Muscle of back (tissue), 11 donors: ENCODE measurements around the gene LYL1. TPM values are rescaled to one million over a fixed set of nuclear protein-coding genes. Genes with fewer than 3 reads are reported as not detected.

Experiments
- DNase-seq, 3 donors: peaks; one replicate each; pipeline versions ENCODE4 v3.0.0 to v3.0.0-alpha.2; 2013
- polyA plus RNA-seq, 10 donors: library from polyadenylated mRNA; unstranded; fragments of 120-200 nt; gene quantifications; one replicate each; pipeline ENCODE4 v1.2.1, GENCODE V29; 2013; ENCODE audit not compliant: insufficient read length in 10 of 10

Gene LYL1
- polyA plus RNA-seq, 10 donors = 2.4 to 7.4 (median 4.1) TPM

DNA sequence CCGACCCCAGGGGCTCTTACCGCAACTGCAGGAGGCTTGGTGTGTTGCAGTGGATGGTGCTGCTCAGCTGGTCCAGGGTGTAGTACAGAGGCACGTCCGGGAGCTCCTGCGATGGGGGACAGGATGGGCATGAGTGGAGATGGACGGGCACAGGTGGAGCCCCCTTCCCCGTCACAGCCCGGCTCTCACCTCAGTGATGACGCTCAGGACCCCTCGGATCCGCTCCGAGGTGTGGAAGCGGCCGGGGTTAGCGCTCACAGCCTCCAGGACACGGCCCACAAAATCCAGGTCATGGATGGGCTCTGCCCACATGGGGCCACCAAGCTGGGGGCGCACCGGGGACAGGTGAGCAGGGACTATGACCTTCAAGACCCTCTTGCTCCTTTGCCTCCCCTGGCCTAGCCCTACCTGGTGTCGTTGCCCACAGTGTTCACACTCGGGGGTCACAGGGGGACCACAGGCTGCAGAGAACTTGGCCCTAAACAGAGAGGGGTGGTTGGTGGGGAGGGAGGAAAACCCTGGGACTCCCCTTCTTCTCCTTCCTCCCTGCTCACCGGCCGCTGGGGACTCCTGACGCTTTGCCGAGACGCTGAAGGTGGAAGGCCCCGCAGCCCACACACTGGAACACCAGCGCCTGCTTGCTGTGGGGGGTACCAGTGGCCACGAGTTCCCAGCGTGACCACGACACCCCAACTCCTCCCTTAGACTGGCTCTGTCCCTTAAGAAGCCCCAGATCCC, 6.9 kb upstream of the LYL1 start:
- DNase-seq = no peak

DNA sequence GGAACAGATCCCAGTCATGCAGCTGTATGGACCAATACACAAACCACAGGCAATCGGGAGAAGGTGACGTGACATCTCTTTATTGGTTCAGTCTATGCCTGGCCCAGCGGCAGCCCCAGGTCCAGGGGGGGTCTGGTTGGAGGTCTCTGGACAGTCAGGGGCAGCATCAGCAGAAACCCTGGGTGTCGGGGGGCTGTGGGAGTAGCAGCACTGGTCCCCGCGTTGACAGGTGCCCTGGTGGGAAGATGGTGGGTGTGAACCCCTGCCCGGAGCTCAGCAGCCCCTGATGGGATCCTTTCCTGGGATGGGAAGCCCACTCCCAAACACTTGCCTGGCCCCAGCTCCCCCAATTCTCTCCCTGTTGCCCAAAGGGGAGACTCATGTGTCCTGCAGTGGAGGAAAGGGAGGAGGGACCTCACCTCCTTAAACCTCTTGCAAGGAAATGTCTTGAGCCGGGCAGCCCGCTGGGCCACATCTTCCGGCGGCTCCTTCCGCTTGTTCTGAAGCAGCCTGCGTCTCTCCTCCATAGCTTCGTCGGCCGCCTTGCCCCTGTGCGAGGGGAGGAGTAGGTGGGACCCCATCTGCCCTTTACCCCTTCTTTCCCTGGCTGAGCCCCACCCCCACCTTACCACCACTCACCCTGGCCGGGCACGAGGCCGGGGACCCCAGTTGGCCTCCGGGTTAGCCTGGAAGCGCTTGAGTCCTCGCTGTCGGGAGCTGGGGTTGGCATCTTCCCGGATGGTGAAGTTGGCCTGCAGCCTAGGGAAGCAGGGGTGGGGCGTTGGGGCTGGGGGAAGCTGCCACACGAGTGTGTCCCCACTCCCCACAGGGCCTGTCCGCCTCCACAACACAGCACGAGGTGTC, 2.4 kb upstream of the LYL1 start:
- DNase-seq = peak in 1 of 3 donors; percentile 29

DNA sequence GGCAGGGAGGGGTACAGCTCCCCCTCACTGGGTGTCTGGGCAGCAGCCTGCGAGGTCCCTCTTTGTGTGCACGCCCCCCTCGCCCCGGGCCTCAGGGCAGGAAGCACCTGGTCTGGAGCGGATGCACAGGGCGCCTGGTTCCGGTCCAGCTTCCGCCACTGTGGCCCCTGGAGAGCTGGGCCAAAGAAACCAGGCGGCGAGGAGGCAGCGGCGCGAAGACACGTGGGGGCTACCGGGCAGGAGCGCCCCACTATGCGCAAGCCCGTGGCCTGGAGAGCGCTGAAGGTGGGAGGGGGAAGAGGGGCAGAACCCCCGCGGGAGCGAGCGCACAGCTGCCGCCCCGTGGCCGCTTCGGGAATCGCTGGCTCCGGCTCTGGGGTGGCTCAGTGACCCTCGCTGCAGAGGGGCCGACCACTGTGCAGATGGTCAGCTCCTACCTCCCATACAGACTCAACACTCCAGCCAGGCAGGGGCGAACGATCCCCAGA, 1.7 kb upstream of the LYL1 start:
- DNase-seq = peak in 1 of 3 donors; percentile 84

DNA sequence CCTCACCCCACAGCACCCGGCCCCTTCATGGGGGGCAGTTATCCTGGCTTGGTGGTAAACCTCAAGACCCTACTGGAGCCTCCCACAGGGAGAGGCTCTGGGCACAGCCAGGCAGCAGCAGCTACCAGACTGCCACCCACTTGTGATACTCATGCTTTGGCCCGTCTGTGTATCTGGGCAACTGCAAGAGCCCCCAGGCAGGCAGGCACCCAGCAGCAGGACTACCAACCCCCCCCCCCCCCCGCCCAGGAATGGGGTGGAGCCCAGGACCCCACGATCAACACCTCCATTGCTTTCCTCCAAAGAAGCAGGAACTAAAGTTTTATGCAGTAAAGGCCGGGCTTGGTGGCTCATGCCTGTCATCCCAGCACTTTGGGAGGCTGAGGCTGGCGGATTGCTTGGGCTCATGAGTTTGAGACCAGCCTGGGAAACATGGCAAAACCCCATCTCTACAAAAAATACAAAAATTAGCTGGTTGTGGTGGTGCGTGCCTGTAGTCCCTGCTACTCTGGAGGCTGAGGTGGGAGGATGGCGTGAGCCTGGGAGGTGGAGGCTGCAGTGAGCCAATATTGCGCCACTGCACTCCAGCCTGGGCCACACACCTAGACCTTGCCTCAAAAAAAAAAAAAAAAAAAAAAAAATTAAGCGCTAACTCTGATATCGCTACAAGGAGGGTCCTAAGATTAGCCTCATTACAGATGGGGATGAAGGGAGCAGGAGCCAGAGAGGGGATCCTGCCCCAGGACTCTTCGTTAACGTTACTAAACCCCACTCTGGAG, 1.1 kb upstream of the LYL1 start:
- DNase-seq = no peak

DNA sequence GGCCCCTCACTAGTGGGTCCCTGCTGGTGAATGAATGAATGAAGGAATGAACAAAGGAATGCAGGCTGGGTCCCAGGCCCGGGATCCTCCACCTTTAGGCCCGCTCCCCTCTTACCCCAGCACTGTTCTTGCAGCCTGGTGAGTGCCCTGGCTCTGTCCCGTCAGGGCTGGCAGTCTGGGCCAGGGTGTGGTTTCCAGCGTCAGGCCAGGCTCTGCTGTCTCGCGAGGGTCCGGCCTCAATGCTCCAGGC, 317 bp downstream of the LYL1 start:
- DNase-seq = no peak

DNA sequence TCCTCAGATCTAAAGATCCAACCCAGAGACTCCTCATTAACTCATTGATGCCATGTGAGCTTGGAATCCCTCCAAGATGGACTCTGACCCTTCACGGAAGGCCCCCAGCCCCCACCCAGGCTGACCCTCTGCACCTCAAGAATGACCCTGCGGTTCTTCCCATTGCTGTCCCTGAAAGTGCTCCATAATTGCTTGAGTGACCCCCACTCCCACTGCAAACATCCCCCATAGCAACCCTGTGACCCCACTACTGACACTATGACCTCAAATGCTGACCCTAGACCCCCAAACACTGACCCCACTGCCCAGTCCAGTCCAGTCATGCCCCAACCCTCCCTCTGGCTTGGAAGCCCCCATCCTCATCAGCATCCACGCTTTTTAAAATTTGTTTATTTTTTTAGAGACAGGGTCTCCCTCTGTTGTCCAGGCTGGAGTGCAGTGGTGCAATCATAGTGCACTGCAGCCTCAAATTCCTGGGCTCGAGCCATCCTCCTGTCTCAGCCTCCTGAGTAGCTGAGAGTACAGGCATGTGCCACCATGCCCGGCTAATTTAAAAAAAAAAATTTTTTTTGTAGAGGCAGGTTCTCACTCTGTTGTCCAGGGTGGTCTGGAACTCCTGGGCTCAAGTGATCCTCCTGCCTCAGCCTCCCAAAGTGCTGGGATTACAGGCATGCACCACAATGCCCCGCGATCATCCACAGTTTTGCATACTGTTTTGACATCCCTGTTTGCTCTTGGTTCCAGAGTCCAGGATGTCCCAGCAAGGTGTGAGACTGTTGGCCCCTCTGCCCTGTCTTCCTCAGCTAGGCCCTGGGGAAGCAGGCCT, 855 bp downstream of the LYL1 start:
- no peak for DNase-seq

DNA sequence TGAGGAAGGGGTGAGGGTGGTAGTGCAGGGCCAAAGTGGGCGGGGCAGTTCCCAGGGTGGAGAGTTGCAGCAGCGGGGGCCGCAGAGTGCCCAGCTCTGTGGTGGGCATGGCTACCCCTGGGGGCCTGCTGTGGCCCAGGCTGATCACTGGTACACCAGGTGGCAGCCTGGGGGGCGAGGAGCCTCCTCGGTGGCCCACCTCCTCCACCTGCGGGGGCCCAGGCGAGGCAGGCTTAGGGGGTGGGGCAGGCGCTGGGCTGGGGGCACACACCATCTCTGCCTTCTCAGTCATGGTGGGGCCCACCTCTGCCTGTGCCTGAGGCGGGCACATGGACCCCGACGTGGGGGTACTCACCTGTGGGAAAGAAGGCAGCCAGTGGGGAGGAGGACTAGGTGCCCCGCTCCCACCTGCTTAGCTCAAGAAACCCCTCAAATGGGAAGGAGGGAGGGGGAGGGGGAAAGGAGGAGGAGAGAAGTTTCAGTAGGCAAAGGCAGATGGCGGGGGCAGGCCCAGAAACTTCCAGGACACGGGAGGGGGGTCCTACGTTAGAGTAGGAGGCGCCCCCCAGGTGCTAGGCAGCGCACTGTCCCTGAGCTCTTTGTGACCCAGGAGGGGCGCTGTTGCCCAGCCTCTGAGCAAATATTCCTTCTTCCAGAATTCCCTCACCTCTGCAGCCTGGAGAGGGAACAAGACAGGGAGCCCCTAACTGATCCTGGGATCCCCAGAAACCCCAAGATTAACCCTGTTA, 1.6 kb downstream of the LYL1 start:
- peak in 1 of 3 donors; percentile 36 for DNase-seq

DNA sequence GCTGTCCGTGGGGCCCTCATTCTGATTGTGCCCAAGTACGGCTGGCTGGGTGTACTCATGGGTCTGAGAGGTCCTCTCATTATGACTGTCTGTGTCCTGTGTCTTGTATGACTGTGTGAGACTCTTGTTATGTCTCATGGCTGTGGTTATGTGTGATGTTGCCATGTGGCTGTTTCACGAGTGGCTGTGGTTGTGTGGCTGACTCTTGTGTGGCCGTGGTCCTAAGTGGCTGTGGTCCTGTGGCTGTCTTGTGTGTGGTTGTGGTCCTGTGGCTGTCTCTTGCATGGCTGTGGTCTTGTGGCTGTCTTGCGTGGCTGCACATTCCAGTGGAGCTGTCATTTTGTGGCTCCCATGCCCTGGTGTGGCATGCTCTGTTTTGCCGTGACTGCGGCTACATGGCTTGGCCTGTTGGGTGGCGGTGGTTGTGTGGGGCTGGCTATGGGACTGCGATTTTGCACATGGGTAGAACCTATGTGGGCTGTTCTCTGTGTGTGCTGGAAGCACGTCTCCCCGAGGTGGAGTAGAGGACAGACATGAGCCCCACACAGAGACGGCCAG, 2.5 kb downstream of the LYL1 start:
- DNase-seq = peak in 1 of 3 donors; percentile 50

DNA sequence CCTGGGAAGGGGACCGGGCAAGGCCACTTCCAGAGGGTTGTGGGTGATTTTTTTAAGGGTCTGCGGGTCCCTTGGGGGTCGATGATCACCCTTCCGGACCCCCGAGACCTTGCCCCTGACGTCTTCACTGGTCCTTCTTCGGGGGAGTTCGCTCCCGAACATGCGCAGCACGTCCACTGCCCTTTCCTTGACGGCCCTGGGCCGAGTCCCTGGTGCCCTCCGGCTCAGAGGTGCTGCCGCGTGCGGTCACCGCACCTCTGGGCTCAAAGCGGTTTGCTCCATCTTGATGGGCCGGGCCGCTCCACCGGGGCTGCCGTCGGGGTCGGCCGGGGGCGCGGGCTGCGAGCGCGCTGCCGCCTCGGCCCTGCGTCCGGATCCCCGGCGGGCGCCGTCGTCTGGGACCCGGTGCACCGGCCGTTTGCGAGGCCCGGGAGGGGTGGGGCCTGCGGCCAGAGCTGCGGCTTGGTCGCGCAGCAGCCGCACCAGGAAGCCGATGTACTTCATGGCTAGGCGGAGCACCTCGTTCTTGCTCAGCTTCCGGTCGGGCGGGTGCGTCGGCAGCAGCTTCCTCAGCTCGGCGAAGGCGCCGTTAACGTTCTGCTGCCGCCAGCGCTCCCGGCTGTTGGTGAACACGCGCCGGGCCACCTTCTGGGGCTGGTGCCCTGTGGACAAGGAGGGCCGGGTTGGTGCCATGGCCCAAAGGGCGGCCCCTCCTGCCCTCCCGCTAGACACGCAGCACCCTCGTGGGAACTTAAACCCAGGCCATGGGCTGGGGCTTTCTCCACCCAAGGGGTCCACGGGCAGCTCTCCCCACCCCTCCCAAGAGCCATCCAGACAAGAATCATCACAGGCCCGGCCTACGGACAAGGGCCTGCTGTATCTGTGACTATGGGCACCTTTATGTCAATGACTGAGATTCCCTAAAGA, 3.3 kb downstream of the LYL1 start:
- peak in 1 of 3 donors; percentile 79 for DNase-seq

DNA sequence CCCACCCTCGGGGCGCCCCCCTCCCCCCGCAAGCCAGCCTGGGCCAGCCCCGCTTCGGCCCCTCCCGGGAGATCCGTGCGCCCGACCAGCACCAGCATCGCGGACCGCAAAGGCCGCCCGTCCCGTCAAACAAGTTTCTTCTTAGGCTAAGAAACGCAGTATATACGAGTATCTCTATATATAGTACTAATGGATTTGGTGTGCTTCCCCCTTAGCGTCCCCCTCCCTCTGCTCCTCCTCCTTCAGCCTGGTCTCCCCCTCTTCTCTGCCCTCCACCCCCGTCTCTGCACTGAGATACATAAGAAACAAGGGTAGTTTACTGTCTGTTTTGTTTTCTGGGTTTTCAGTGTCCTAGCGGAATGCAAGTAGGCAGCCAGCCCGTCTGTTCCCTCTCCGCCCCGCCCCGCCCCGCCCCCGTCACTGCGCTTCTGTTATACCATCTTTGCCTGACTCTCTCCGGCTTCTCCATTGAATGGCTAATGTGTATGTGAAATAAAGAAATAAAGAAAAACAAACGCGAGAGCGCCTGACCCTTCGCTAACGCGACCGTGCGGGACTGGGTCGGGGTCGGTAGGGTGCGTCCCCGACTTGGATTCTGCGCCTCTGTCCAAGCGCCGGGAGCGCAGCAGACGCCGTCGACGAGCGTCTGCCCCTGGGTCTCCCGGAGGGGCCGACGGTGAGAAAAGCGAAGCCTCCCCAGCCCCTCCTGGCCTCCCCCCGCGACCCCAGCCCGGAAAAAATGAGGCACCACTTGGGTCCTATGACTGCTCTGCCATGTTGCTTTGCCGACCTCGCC, 4.2 kb downstream of the LYL1 start:
- peak in 2 of 3 donors; percentile 59 to 88 for DNase-seq

DNA sequence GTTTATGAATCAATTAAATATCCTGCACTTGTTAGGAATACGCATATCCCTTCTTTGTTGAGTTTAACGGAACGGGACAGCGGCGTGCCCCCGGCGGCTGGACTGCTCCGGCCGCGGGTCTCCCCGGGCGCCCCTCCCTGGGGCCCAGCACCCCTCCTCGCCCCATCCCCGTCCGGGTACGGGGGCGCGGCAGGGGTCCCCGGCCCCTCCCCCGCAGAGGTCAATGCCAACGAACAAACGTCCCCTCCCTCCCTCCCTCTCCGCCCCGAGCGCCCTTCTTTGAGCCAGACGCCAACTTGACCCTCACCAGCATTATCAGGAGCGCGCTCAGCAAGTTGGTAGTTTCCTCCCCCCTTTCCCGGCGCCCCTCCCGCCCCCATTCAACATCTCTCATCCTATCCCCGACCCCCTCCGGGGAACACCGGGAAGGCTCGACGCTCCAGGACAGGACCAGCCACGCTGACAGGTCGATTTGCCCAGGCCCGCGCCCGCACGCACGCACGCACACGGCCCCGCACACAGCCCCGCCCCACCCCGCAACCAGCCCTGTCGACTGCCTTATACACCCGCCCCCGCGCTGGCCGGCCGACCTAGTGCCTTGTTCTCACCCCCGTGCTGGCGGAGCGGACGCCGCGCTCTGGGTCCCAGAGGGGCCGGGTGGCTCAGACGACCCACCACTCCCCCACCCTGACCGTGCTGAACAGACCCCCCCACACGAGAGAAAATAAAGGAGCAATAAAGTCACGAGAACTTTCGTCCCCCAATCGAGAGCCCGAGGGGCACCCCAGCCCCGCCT, 5.0 kb downstream of the LYL1 start:
- peak in 1 of 3 donors; percentile 52 for DNase-seq

DNA sequence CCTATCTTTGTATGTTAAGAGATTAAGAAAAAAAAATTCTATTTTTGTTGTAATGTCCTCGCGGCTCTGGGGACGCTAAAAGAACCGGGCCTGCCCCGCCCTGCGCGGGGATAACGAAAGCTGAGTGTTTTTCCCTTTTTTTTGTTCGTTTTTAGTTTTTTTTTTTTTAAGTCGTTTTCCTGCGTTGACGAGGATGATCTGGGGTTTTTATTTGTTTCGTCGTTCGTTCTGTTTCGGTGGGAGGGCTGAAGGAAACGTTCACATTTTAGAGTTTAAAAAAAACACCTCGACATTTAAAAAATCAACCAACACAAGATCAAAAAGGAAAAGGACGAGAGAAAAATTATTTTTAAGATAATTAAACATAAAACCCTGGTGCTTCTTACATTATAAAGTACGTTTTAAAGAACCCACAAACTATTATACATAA, 5.6 kb downstream of the LYL1 start:
- no peak for DNase-seq

DNA sequence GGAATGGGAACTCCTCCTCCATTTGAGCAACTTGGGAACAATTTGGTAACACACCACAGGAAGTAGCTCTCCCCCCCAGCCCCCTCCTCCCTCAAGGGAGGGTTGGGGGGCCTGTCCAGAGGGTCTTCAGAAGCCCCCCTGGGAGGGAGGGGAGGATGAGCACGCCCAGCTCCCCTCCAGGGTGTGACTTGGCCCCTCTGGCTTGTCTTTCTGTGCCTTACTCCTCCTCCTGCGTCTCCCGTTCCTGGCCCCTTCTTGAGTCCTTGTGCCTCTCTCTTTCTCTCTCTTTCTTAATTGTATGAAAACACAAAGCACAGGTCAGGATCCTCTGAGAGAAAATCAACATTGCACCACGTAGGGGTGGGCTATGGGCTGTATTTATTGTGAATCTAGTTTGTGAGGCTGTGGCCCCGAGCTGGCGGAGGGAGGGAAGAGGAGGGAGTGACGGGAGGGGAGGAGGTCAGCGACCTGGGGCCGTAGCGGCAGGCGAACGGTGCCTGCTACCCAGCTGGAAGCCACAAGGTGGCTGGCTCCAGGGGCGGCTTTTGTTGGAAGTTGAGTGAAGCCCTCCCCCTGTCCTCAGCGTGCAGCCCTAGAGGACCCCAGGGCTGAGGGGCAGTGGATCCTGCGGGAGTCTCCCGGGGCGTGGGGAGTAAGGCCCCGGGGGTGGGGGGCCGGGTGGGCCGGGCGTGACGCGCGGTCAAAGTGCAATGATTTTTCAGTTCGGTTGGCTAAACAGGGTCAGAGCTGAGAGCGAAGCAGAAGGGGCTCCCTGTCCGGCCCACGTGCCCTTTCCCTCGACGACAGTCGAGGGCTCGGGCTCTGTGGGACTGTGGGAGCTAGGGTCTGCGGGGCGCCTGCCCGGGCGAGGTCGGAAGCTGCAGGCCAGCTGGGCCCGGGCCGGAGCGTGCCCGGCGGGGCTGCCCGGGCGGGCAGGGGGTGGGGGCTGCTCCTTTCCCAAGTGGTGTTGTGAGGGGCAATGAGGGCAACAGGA, 6.4 kb downstream of the LYL1 start:
- peak in 1 of 3 donors; percentile 69 for DNase-seq

DNA sequence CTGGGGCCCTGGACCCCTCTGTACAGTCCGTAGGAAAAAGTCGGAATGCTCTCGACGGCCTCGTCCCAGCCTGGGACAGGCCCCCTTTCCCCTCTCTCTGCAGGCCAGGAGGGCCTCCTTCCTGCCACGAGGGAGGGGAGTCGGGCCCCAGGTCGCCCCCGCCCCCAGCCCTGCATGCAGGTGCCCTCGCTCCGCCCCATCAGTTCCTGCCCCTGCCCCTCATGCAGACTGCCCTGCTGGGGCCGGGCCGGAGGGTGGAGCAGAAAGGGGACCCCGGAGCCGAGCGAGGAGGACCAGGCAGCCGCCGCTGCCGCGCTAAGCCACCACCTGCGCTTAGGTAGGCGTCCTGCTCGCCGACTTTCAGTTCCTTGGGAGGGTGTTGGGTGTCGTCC, 7.3 kb downstream of the LYL1 start:
- DNase-seq = no peak

DNA sequence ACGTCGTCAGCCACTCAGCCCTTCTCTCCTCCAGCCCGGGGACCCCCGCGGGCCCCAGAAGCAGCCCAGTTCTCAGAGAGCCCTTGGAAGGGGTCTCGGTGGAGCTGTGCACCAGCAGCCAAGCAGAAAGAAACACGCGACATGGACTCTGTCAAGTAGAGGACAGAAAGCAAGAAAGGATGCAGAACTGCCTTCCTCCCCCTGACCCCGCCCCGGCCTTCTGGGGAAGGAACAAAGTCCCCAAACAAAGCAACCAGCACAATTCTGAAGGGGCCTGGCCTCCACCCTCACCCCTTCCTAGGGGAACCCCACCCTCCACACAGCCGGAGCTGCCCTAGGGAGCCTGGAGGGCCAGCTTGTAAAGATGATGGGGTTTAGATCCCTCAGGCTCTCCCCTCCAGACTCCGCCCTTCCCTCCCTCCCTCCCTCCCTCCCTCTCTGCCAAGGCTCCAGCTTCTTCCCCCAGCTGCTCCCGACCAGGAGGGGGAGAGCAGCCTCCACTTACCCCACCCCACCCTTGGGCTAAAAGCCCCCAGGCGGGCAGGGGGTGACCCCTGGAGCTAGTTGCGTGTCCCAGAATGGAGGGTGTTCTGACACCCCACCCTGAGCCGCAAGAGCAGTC, 7.8 kb downstream of the LYL1 start:
- peak in 1 of 3 donors; percentile 78 for DNase-seq

DNA sequence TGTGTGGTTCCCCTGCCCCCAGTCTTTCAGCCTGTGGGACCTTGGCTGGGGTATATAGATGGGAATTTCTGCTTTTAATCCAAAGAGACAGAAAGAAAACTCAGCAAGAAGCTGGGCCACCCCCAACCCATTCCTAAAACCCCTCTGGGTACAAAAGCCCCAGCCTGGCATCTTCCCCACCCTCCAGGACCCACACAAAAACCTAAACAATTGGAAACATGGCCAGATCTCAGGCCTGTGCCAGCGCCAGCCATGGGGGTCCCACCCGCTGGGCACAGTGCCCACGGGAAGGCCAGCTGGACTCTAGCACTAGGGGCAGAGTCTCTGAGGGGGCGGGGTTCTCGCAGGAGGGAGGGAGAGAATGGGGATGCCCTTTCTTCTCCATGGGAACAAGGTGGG, 8.6 kb downstream of the LYL1 start:
- DNase-seq = no peak
